ENCODE data around the gene TMEM154.

DNA sequence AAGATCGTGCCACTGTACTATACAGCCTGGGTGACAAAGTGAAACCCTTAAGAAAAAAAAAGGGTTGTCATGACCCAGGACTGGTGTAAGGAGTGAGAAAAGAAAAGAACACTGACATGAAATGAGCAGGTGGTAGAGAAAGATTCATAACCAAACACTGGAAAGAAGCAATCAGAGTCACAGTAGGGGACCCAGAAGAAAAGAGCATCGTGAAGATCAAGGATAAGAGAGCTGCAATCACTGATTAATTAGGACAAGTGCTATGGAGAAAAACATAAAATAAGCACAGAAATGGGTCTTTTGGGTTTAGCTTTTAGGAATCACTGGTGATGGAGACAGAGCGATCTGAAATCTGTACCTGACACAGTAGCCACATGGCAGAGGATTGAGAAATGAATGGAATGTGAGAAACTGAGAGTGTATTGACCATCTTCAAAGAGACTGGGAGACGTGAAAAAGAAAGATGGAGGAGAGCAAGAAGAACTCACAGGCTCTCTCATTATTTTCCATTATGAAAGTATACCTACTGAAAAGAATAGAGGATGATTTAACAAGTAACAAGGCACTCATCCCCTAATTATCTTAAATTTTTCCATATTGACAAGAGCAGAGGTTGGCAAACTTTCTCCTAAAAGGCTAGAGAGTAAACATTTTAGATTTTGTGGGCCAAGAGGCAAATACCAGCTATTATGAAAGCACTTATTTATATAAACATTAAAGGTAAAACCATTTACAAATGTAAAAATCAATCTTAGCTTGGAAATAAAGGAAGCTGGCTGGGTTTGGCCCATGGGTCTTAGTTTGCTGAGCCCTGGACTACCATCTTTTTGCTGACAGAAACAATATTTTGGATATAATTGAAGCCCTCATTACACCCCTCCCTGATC lies 7.3 kb downstream of the TMEM154 start:
- TF ChIP-seq, protein P1, sequence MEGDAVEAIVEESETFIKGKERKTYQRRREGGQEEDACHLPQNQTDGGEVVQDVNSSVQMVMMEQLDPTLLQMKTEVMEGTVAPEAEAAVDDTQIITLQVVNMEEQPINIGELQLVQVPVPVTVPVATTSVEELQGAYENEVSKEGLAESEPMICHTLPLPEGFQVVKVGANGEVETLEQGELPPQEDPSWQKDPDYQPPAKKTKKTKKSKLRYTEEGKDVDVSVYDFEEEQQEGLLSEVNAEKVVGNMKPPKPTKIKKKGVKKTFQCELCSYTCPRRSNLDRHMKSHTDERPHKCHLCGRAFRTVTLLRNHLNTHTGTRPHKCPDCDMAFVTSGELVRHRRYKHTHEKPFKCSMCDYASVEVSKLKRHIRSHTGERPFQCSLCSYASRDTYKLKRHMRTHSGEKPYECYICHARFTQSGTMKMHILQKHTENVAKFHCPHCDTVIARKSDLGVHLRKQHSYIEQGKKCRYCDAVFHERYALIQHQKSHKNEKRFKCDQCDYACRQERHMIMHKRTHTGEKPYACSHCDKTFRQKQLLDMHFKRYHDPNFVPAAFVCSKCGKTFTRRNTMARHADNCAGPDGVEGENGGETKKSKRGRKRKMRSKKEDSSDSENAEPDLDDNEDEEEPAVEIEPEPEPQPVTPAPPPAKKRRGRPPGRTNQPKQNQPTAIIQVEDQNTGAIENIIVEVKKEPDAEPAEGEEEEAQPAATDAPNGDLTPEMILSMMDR (IDR thresholded peaks at IDR 0.05) = no peak
- no peak for TF ChIP-seq POLR2A (IDR thresholded peaks at IDR 0.05)
